ENCODE data around the gene CDYL.
"Not testable (repeated sequence)": the region's sequence is repeated elsewhere in the genome, so short reads cannot be mapped to it uniquely, and the experiment has no call there.

The CDYL gene

DNA sequence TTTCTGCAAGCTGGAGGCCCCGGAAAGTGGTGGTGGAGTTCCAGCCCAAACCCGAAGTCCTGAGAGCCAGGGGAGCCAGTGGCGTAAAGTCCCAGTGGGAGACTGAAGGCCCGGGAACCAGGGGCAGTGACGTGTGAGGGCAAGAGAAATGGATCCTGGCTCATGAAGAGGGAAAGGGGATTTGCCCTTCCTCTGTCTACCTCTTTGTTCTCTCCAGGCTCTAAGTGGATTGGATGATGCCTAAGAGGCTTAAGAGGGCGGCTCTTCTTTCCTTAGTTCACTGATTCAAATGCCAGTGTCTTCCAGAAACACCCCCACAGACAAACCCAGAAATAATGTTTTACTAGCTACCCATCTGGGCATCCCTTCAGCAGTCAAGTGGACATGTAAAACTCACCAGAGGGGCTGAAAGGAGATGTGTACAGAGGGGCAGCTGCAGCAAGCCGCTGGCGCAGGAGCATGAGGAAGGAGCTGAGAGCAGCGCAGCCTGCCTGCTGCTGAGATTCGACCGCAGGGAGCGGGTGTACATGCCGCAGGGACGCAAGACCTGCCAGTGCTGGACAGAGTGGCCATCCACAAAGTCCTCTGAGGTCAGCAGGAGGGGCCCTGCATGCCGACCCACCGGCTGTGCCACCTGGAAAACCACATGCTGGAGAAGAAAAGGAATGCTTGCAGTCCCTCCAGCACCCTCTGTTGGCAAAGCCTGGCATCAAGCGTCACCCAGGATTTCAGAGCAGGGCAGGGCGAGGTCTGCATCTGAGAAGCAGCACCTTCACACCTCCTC is 29.5 kb downstream of the CDYL start:
- DNase-seq, result peak; percentile 37

DNA sequence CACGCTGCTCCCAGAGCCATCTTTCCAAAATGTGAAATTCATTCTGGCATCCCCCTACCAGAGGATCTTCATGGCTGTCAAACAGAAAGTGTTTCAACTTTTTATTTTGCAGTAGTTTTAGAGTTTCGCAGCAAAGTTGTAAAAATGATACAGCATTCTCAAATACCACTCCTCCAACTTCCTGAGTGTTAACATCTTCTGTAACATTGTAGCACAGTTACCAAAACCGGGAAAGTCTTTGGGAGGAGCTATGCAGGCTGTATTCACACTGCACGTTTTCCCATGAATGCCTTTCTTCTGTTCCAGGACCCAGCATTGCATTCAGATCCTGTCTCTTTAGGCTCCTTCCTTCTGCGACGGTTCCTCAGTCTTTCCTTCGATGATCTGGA is 30.1 kb downstream of the CDYL start:
- no peak for DNase-seq

GRCh38 chr6:4806791-4807190 is 30.6 kb downstream of the CDYL start:
- DNase-seq, result no peak

- DNase-seq, result no peak
These were observed 32.2 kb downstream of the CDYL start for GRCh38 chr6:4808396-4808795.

DNA sequence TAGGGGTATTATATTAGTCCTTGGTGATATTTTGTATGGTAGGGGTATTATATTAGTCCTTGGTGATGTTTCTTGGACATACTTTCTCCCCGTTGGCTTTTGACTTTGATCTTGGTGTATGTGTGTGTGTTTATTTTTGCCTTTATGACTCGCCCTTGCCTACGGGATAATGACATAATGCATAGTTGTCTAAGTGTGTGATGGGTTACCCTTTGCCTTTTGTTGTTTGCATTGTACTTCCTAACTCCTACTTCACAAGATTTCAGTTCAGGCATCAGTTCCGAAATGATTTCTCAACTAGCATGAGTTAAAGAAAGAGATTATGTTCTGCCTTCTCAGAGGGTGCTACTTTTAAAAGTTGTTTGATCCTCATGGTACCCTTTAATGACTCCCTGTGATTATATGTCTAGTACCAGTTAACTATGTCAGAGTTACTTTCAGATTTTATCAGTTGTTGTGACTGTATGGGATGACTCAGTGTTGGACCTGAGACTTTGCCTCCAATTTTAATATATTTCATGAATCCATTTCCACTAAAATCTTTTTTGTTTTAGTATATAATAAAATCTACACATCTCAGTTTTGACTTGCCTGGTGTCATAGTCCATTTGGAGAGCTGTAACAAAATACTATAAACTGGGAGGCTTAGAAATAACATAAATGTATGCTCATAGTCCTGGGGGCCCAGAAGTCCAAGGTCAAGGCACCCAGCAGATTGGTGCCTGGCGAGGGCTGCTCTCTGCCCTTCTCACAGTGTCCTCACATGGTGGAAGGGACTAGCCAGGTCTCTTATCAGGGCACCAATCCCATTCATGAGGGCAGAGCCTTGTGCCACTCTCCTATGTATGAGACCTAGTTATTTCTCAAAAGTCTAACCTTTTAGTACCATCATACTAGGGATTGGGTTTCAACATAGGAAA is 34.1 kb downstream of the CDYL start:
- DNase-seq, result no peak

- DNase-seq, result no peak
These were observed 35.9 kb downstream of the CDYL start for GRCh38 chr6:4812068-4812467.

- DNase-seq, result no peak
These were observed 36.9 kb downstream of the CDYL start for GRCh38 chr6:4813055-4813454.

DNA sequence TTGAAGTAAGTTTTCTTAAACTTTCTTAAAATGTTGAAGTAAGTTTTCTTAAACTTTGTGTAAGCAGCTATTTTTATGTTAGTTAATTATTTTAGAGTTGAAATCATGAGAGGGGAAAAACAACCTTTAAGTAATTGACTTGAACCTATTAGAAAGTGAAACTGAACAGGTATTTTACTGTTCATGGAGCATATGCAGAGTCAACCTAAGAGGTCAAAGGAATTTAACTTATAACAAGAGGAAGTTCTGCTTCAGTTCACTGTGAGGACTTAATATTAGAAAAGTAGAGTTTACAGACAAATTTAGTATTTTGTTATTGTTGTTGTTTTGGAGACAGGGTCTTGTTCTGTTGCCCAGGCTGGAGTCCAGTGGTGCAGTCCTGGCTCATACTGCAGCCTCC is 38.0 kb downstream of the CDYL start:
- DNase-seq, result no peak

DNA sequence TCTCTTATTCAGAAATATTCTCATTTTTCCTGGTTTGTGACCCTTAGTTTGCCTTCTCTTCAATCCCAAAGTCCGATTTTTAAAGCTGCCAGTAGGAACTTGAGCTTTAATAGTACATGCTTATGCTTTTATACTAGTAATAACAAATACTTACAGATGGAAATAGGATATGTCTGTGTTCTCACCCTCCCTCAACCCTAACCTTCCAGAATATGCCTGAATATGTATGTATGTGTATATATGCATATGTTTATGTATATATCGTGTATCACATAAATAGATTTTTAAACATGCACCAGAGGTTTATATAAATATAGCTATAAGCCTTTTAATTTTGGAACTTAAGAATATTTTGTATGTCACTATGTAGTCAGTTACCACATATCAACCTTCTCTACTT is 38.8 kb downstream of the CDYL start:
- no peak for DNase-seq

GRCh38 chr6:4815584-4815983 is 39.4 kb downstream of the CDYL start:
- no peak for DNase-seq

- no peak for DNase-seq
These were observed 40.7 kb downstream of the CDYL start for GRCh38 chr6:4816904-4817303.

- no peak for DNase-seq
These were observed 41.3 kb downstream of the CDYL start for GRCh38 chr6:4817551-4817950.

- no peak for DNase-seq
These were observed 42.2 kb downstream of the CDYL start for GRCh38 chr6:4818272-4818938.

DNA sequence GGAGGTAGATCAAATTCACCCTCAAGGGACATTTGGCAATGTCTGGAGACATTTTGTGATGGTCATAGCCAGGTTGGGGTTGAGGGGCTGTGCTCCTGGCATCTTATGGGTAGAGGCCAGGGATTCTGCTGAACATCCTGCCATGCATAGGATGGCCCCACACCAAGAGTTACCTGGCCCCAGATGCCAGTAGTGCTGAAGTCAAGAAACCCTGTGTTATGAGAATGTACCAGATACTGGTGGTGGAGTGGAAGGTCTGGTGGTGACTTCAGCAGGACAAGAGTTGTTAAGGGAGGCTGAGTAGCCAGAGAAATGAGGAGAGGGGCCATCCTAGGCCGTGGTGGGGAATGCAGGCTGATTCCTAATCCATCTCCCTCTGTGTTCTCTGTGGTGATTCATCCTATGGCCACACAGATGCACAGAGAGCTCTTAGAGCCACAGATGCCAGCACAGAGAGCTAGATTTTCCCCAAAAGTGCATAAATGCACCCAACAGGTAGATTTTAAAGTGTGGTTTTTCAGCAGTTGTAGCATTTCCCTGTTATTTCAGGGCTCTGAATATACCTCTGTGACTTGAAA is 43.6 kb downstream of the CDYL start:
- no peak for DNase-seq

GRCh38 chr6:4820704-4821276 is 44.6 kb downstream of the CDYL start:
- DNase-seq, result no peak

- DNase-seq, result no peak
These were observed 46.3 kb downstream of the CDYL start for GRCh38 chr6:4822476-4822875.

- no peak for DNase-seq
These were observed 52.0 kb downstream of the CDYL start for GRCh38 chr6:4828187-4828698.

DNA sequence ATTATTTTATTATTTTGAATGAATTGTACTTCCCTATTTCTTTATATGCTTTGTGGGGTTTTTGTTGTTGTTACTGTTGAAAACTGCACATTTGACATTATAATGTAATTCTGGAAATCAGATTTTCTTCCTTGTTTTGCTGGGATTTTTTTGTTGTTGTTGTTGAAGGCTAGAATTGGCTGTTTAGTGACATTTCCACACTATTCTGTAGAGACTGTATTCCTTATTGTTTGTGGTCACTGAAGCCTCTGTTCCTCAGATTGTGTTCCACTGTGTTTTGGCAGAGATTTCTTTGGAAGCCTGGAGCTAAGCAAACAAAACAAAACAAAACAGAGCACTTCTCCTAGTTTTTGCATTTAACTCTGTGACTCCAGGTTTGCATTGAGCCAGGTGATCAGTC is 52.9 kb downstream of the CDYL start:
- DNase-seq, result no peak

- not testable (repeated sequence) for DNase-seq
These were observed 59.3 kb downstream of the CDYL start for GRCh38 chr6:4835540-4835939.

DNA sequence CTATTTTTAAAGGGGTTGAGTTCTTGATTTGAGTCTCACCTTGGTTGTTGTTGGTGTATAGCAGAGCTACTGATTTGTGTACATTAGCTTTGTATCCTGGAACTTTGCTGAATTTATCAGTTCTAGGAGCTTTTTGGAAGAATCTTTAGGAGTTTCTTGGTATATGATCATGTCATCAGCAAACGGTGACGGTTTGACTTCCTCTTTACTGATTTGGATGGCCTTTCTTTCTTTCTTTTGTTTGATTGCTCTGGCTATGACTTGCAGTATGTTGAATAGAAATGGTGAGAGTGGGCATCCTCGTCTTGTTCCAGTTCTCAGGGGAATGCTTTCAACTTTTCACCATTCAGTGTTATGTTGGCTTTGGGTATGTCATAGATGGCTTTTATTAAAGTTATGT is 64.0 kb downstream of the CDYL start:
- no peak for DNase-seq

- DNase-seq, result no peak
These were observed 67.9 kb downstream of the CDYL start for GRCh38 chr6:4844108-4844507.

- no peak for DNase-seq
These were observed 70.2 kb downstream of the CDYL start for GRCh38 chr6:4846387-4846786.

Measured in activated T-cell treated with anti-CD3 and anti-CD28 coated beads, Interleukin-2, amount 50 U/mL, for 1 hour (primary cell).